Loucy (cell line): ENCODE data around the gene AP1S1.

Experiments used
- H2AFZ ChIP-seq: fragments of 200-600 bp; sonication (generic); 2 replicates; pipeline ENCODE4 v1.6.0; 2016; ENCODE audit warnings: antibody characterized with exemption, mild to moderate bottlenecking, low read length, moderate library complexity
- H3F3A ChIP-seq: fragments of 200-600 bp; 2 replicates; pipeline ENCODE4 v1.6.0; 2016; ENCODE audit warnings: antibody characterized with exemption, low read depth, mild to moderate bottlenecking
- H3K27me3 ChIP-seq: fragments of 200-600 bp; sonication (generic); 2 replicates; pipeline ENCODE4 v1.6.1; 2014; ENCODE audit warnings: low read length, mild to moderate bottlenecking; ENCODE audit not compliant: insufficient read depth, poor library complexity, severe bottlenecking
- H3K36me3 ChIP-seq: fragments of 200-600 bp; sonication (generic); 2 replicates; pipeline ENCODE4 v1.6.1; 2016; ENCODE audit warnings: low read length; ENCODE audit not compliant: insufficient read depth
- H3K4me1 ChIP-seq: fragments of 200-600 bp; sonication (generic); 2 replicates; pipeline ENCODE4 v1.5.1; 2014; ENCODE audit warnings: low read length, mild to moderate bottlenecking; ENCODE audit not compliant: insufficient read depth, poor library complexity, severe bottlenecking
- H3K4me2 ChIP-seq: fragments of 200-600 bp; sonication (generic); 2 replicates; pipeline ENCODE4 v1.6.0; 2014; ENCODE audit warnings: antibody characterized with exemption, low read length, low read depth, mild to moderate bottlenecking; ENCODE audit not compliant: poor library complexity, severe bottlenecking
- H3K4me3 ChIP-seq: fragments of 200-600 bp; sonication (generic); 2 replicates; pipeline ENCODE4 v1.5.1; 2014; ENCODE audit warnings: low read length, mild to moderate bottlenecking, mixed read lengths; ENCODE audit not compliant: poor library complexity, severe bottlenecking
- H3K79me2 ChIP-seq: fragments of 200-600 bp; sonication (generic); 2 replicates; pipeline ENCODE4 v1.6.1; 2014; ENCODE audit warnings: low read length; ENCODE audit not compliant: insufficient read depth
- H3K9ac ChIP-seq: fragments of 200-600 bp; sonication (generic); 2 replicates; pipeline ENCODE4 v1.6.0; 2014; ENCODE audit warnings: mild to moderate bottlenecking, low read depth, low read length, moderate library complexity; ENCODE audit not compliant: poor library complexity, severe bottlenecking
- H3K9me2 ChIP-seq: fragments of 200-600 bp; sonication (generic); replicated peaks from 2 replicates; pipeline ENCODE4 v1.6.1; 2016; ENCODE audit warnings: low read depth, low read length, mixed read lengths
- H3K9me3 ChIP-seq: fragments of 200-600 bp; sonication (generic); 2 replicates; pipeline ENCODE4 v1.6.1; 2014; ENCODE audit warnings: mild to moderate bottlenecking, antibody characterized with exemption, low read length, low read depth; ENCODE audit not compliant: insufficient read depth
- H4K20me1 ChIP-seq: fragments of 200-600 bp; sonication (generic); 2 replicates; pipeline ENCODE4 v1.6.0; 2014; ENCODE audit warnings: antibody characterized with exemption, low read length, mild to moderate bottlenecking; ENCODE audit not compliant: insufficient read depth, poor library complexity, severe bottlenecking
- EZH2phosphoT487 ChIP-seq: fragments of 200-600 bp; IDR thresholded peaks from 2 replicates; pipeline ENCODE4 v1.6.1; 2018; ENCODE audit warnings: antibody characterized with exemption, mild to moderate bottlenecking, moderate library complexity, borderline replicate concordance
- TF ChIP-seq, protein P1 (sequence below): fragments of 200-600 bp; sonication (generic); conservative IDR thresholded peaks from 2 replicates; pipeline ENCODE4 v1.5.1; 2014; ENCODE audit warnings: mild to moderate bottlenecking, antibody characterized with exemption, low read length

The AP1S1 gene

DNA sequence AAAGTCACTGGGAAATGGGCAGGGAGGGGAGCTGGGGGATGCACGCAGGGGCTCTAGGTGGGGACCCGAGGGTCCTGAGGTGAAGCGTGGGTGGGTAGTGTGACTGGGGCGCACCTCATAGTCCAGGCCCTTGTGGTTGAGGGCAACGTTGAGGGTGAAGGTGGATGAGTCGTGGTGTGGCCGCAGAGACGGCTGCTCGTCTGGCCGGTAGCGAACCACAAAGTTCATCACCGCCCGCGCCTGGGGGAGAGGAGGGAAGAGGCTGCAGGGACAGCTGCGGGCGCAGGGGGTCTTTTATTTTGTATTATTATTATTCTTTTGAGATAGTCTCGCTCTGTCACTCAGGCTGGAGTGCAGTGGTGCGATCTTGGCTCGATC is 52.4 kb downstream of the AP1S1 start:
- no peaks in the 10 kb centered on the region for H3K27me3 ChIP-seq
- H4K20me1 ChIP-seq = no peaks in the 10 kb centered on the region
- H3K9ac ChIP-seq = no peak overlapping the region
- no peaks in the 10 kb centered on the region for H3K4me1 ChIP-seq
- H3K36me3 ChIP-seq = no peaks in the 10 kb centered on the region
- no peaks in the 10 kb centered on the region for H3F3A ChIP-seq
- H3K4me3 ChIP-seq = no peak overlapping the region
- H2AFZ ChIP-seq = no peak overlapping the region
- H3K9me2 ChIP-seq = no peaks in the 10 kb centered on the region
- TF ChIP-seq EZH2phosphoT487 = no peak
- TF ChIP-seq, protein P1, sequence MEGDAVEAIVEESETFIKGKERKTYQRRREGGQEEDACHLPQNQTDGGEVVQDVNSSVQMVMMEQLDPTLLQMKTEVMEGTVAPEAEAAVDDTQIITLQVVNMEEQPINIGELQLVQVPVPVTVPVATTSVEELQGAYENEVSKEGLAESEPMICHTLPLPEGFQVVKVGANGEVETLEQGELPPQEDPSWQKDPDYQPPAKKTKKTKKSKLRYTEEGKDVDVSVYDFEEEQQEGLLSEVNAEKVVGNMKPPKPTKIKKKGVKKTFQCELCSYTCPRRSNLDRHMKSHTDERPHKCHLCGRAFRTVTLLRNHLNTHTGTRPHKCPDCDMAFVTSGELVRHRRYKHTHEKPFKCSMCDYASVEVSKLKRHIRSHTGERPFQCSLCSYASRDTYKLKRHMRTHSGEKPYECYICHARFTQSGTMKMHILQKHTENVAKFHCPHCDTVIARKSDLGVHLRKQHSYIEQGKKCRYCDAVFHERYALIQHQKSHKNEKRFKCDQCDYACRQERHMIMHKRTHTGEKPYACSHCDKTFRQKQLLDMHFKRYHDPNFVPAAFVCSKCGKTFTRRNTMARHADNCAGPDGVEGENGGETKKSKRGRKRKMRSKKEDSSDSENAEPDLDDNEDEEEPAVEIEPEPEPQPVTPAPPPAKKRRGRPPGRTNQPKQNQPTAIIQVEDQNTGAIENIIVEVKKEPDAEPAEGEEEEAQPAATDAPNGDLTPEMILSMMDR = no peak
- H3K4me2 ChIP-seq = no peak overlapping the region
- H3K79me2 ChIP-seq = no peaks in the 10 kb centered on the region
- no peaks in the 10 kb centered on the region for H3K9me3 ChIP-seq

DNA sequence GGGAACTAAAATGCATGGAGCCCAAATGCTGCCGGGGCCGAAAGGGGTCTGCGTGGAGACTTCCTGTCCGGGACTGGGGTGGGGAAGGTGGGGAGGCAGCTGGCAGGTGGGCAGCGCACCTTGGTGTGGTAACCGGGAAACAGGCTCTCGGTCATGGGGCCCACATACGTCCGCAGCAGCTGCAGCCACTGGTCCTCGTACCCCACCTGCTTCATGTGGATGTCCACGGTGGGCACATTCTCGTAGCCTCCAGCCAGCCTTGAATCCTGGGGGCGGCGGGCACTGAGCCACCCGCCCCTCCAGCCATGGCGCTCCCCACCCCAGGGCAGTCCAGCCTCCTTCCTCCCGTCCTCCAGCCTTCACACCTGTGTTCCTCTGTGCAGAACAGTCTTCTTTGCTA is 53.2 kb downstream of the AP1S1 start:
- Histone ChIP-seq H3K27me3 (no peaks in the 10 kb centered on the region), H3K79me2 (no peaks in the 10 kb centered on the region), H3K4me3 (no peak overlapping the region), H3K36me3 (no peaks in the 10 kb centered on the region), H3K9me3 (no peaks in the 10 kb centered on the region), H3K4me2 (no peak overlapping the region), H4K20me1 (no peaks in the 10 kb centered on the region), H3K4me1 (no peaks in the 10 kb centered on the region), H3F3A (no peaks in the 10 kb centered on the region), H3K9me2 (no peaks in the 10 kb centered on the region), H3K9ac (no peak overlapping the region), H2AFZ (no peak overlapping the region)
- TF ChIP-seq EZH2phosphoT487 = no peak
- TF ChIP-seq, protein P1 = no peak

DNA sequence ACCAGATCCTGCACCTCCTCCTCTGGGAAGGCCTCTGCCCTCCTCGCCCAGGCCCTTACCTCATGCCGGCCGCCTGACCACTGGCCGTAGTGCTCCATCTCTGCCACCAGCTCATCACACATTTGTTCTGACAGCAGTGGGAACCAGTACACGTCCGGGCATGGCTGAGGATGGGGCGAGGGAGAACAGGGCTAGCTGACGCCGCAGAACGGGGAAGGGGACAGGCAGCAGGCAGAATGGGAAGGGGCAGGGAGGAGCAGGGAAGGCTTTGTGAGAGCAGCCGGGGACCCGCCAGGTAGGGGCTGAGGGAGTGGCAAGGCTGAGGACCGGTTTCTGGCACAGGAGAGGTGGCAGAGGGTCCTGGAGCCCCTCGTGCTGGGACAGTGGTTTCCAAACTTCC is 54.5 kb downstream of the AP1S1 start:
- H3K4me2 ChIP-seq = no peak overlapping the region
- no peaks in the 10 kb centered on the region for H4K20me1 ChIP-seq
- H3K9ac ChIP-seq = no peak overlapping the region
- no peaks in the 10 kb centered on the region for H3K36me3 ChIP-seq
- no peak overlapping the region for H2AFZ ChIP-seq
- no peak overlapping the region for H3K4me3 ChIP-seq
- H3F3A ChIP-seq = no peaks in the 10 kb centered on the region
- H3K9me3 ChIP-seq = no peaks in the 10 kb centered on the region
- no peaks in the 10 kb centered on the region for H3K9me2 ChIP-seq
- TF ChIP-seq, protein P1 = no peak
- no peak for TF ChIP-seq EZH2phosphoT487
- no peaks in the 10 kb centered on the region for H3K79me2 ChIP-seq
- H3K4me1 ChIP-seq = no peaks in the 10 kb centered on the region
- no peaks in the 10 kb centered on the region for H3K27me3 ChIP-seq
